H9 (cell line): ENCODE results near the gene TSSC4. TPM values are rescaled to one million over a fixed set of nuclear protein-coding genes. Genes with fewer than 3 reads are reported as not detected.

Experiments used
- DNase-seq: peaks from one replicate; pipeline ENCODE4 v3.0.0-alpha.2; 2017
- H2AFZ ChIP-seq: one replicate; pipeline ENCODE4 v1.6.1; 2013; ENCODE audit warnings: mild to moderate bottlenecking, low read length, control low read depth, moderate library complexity
- H2AK5ac ChIP-seq: 2 replicates; pipeline ENCODE4 v1.6.1; 2013; ENCODE audit warnings: low read length, control low read depth, mixed read lengths; ENCODE audit not compliant: insufficient read length
- H2BK120ac ChIP-seq: one replicate; pipeline ENCODE4 v1.6.1; 2013; ENCODE audit warnings: low read depth, mild to moderate bottlenecking, low read length, control low read depth, inconsistent platforms; ENCODE audit not compliant: poor library complexity, severe bottlenecking
- H2BK12ac ChIP-seq: 2 replicates; pipeline ENCODE4 v1.6.1; 2013; ENCODE audit warnings: low read length, control low read depth, mixed read lengths, low read depth; ENCODE audit not compliant: insufficient read length
- H2BK15ac ChIP-seq: 2 replicates; pipeline ENCODE4 v1.6.1; 2013; ENCODE audit warnings: low read depth, low read length, control low read depth
- H2BK20ac ChIP-seq: one replicate; pipeline ENCODE4 v1.6.1; 2013; ENCODE audit warnings: low read depth, mild to moderate bottlenecking, low read length, control low read depth, inconsistent platforms; ENCODE audit not compliant: poor library complexity, severe bottlenecking
- H2BK5ac ChIP-seq: 2 replicates; pipeline ENCODE4 v1.6.1; 2013; ENCODE audit warnings: low read length, control low read depth, mixed read lengths; ENCODE audit not compliant: insufficient read length
- H3K14ac ChIP-seq: 2 replicates; pipeline ENCODE4 v1.6.1; 2013; ENCODE audit warnings: low read length, control low read depth; ENCODE audit not compliant: insufficient read depth
- H3K18ac ChIP-seq: 2 replicates; pipeline ENCODE4 v1.6.1; 2013; ENCODE audit warnings: low read depth, mild to moderate bottlenecking, mixed read lengths, low read length, control low read depth; ENCODE audit not compliant: insufficient read length
- H3K23ac ChIP-seq: 2 replicates; pipeline ENCODE4 v1.6.1; 2013; ENCODE audit warnings: low read length, control low read depth, mixed read lengths, low read depth; ENCODE audit not compliant: insufficient read length
- H3K23me2 ChIP-seq: 2 replicates; pipeline ENCODE4 v1.6.1; 2013; ENCODE audit warnings: low read depth, mild to moderate bottlenecking, mixed read lengths, low read length, control low read depth; ENCODE audit not compliant: insufficient read length, poor library complexity, severe bottlenecking
- H3K27ac ChIP-seq: 2 replicates; pipeline ENCODE4 v1.5.1; 2013; ENCODE audit warnings: low read length, control low read depth, mixed read lengths, low read depth; ENCODE audit not compliant: insufficient read length
- H3K27me3 ChIP-seq: 2 replicates; pipeline ENCODE4 v1.6.1; 2013; ENCODE audit warnings: low read length, control low read depth, inconsistent platforms; ENCODE audit not compliant: insufficient read depth
- H3K4ac ChIP-seq: 2 replicates; pipeline ENCODE4 v1.6.1; 2013; ENCODE audit warnings: low read depth, mild to moderate bottlenecking, control low read depth, inconsistent platforms, low read length, moderate library complexity
- H3K4me1 ChIP-seq: 2 replicates; pipeline ENCODE4 v1.6.1; 2013; ENCODE audit warnings: low read length, control low read depth, inconsistent platforms; ENCODE audit not compliant: insufficient read depth
- H3K4me2 ChIP-seq: 2 replicates; pipeline ENCODE4 v1.6.1; 2013; ENCODE audit warnings: low read length, control low read depth, mixed read lengths; ENCODE audit not compliant: insufficient read length, insufficient read depth
- H3K56ac ChIP-seq: 2 replicates; pipeline ENCODE4 v1.6.1; 2013; ENCODE audit warnings: low read depth, mild to moderate bottlenecking, mixed read lengths, low read length, control low read depth; ENCODE audit not compliant: insufficient read length
- H3K79me1 ChIP-seq: 2 replicates; pipeline ENCODE4 v1.6.1; 2013; ENCODE audit warnings: low read depth, mild to moderate bottlenecking, moderate library complexity, low read length, control low read depth, inconsistent platforms; ENCODE audit not compliant: insufficient read depth, poor library complexity, severe bottlenecking
- H3K79me2 ChIP-seq: 2 replicates; pipeline ENCODE4 v1.6.1; 2013; ENCODE audit warnings: low read length, control low read depth, inconsistent platforms; ENCODE audit not compliant: insufficient read depth
- H3K9ac ChIP-seq: 2 replicates; pipeline ENCODE4 v1.6.1; 2013; ENCODE audit warnings: low read length, control low read depth, mixed read lengths; ENCODE audit not compliant: insufficient read length; ENCODE audit errors: extremely low read depth
- H3K9me3 ChIP-seq: one replicate; pipeline ENCODE4 v1.6.1; 2013; ENCODE audit warnings: low read depth, low read length, inconsistent platforms; ENCODE audit not compliant: control insufficient read depth
- H3T11ph ChIP-seq: one replicate; pipeline ENCODE4 v1.6.1; 2013; ENCODE audit warnings: mild to moderate bottlenecking, low read length, control low read depth, inconsistent platforms
- H4K20me1 ChIP-seq: one replicate; pipeline ENCODE4 v1.6.1; 2013; ENCODE audit not compliant: control insufficient read depth, insufficient read length, insufficient read depth
- H4K5ac ChIP-seq: 2 replicates; pipeline ENCODE4 v1.6.1; 2013; ENCODE audit warnings: low read depth, mild to moderate bottlenecking, mixed read lengths, low read length, control low read depth; ENCODE audit not compliant: insufficient read length
- H4K8ac ChIP-seq: replicated peaks from 2 replicates; pipeline ENCODE4 v1.6.1; 2013; ENCODE audit warnings: low read length, control low read depth, mixed read lengths, low read depth; ENCODE audit not compliant: insufficient read length
- H4K91ac ChIP-seq: 2 replicates; pipeline ENCODE4 v1.6.1; 2013; ENCODE audit warnings: low read depth, mild to moderate bottlenecking, moderate library complexity, mixed read lengths, low read length, control low read depth; ENCODE audit not compliant: insufficient read length
- H3K27ac Mint-ChIP-seq, 3 experiments: 2 replicates in 2 of 3; 3 replicates in 1 of 3; pipeline ENCODE4 v1.8.0; 2020 to 2021; ENCODE audit warnings: mixed read lengths in 3 of 3, mild to moderate bottlenecking in 1 of 3, moderate library complexity in 1 of 3
- H3K27me3 Mint-ChIP-seq: 2 replicates; pipeline ENCODE4 v1.8.0; 2021; ENCODE audit warnings: low read depth, mild to moderate bottlenecking, moderate library complexity, mixed read lengths
- H3K36me3 Mint-ChIP-seq, 3 experiments: 2 replicates in 2 of 3; 3 replicates in 1 of 3; pipeline ENCODE4 v1.8.0; 2020 to 2021; ENCODE audit warnings: low read depth in 3 of 3, mixed read lengths in 3 of 3; ENCODE audit not compliant: insufficient read depth in 1 of 3
- H3K4me1 Mint-ChIP-seq, 2 experiments: 2 replicates each; pipeline ENCODE4 v1.8.0; 2020; ENCODE audit warnings: mixed read lengths in 2 of 2
- H3K4me3 Mint-ChIP-seq, 2 experiments: 2 replicates in 1 of 2; 3 replicates in 1 of 2; pipeline ENCODE4 v1.8.0; 2020 to 2021; ENCODE audit warnings: mild to moderate bottlenecking in 2 of 2, mixed read lengths in 2 of 2, moderate library complexity in 1 of 2
- H3K9me3 Mint-ChIP-seq, 2 experiments: 2 replicates in 1 of 2; 3 replicates in 1 of 2; pipeline ENCODE4 v1.8.0; 2020; ENCODE audit warnings: mild to moderate bottlenecking in 2 of 2, mixed read lengths in 2 of 2, moderate library complexity in 1 of 2
- WGBS: extraction: QIAGEN DNeasy Blood & Tissue Kit; methylation state at CpG from one replicate; pipeline ENCODE4 v1.1.7; 2013; ENCODE audit warnings: missing lambda C conversion rate, low lambda C conversion rate, mixed read lengths; ENCODE audit not compliant: insufficient read length; ENCODE audit errors: extremely low coverage; 5-methylcytosine and 5-hydroxymethylcytosine counted together
- total RNA-seq: library from RNA; stranded (reverse); gene quantifications from 2 replicates; pipeline ENCODE4 v1.2.1, GENCODE V29; 2021
- TF ChIP-seq, protein P1 (sequence below): fragments of 200-600 bp; sonication (generic); conservative IDR thresholded peaks from 3 replicates; pipeline ENCODE4 v1.8.0; 2021; ENCODE audit warnings: antibody characterized with exemption, mild to moderate bottlenecking

Gene TSSC4
- total RNA-seq, 1 experiment from 2014 or later = 51.0 TPM

DNA sequence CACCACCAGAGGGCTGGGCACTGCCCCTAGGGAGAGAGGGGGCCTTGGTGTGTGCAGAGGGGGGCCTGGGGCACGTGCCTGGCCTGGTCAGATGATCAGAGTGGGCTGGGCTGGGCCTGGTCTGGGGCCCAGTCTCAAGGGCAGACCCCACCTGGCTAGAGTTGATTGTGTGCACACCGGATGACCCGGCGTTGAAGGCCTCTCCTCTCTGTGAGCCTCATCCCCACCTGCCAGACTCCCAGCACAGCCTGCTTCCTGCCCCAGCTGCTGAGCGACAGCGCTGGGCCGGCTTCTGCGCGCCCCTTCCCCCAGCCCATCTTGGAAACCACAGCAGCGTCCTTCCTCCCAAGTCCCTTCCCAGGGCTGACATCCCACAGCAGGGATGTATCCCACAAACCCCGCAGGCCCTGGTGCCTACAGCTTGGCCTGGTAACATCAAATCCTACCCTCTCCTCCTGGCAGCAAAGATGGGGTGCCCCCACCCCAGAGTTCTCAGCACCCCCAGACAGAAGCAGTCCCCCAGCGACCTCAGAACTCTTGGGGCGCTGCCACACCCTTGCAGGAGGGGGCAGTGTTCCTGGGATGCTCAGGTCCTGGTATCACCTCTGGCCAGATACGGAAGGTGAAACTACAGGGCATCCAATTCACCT, 11.0 kb upstream of the TSSC4 start:
- DNase-seq = no peak

More for the DNA sequence above, 11.0 kb upstream of the TSSC4 start:
- no peak overlapping the region for H3K4me3 Mint-ChIP-seq
- no peak overlapping the region for H4K91ac ChIP-seq
- H3K14ac ChIP-seq = no peak overlapping the region
- peaks cover 8% of the 10 kb centered on the region for H3K79me1 ChIP-seq
- TF ChIP-seq, protein P1, sequence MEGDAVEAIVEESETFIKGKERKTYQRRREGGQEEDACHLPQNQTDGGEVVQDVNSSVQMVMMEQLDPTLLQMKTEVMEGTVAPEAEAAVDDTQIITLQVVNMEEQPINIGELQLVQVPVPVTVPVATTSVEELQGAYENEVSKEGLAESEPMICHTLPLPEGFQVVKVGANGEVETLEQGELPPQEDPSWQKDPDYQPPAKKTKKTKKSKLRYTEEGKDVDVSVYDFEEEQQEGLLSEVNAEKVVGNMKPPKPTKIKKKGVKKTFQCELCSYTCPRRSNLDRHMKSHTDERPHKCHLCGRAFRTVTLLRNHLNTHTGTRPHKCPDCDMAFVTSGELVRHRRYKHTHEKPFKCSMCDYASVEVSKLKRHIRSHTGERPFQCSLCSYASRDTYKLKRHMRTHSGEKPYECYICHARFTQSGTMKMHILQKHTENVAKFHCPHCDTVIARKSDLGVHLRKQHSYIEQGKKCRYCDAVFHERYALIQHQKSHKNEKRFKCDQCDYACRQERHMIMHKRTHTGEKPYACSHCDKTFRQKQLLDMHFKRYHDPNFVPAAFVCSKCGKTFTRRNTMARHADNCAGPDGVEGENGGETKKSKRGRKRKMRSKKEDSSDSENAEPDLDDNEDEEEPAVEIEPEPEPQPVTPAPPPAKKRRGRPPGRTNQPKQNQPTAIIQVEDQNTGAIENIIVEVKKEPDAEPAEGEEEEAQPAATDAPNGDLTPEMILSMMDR = peak; percentile 43
- H3K23ac ChIP-seq = no peak overlapping the region
- peak overlapping the region; percentile 63 to 92 (median 74); a peak in 3 of 7 replicates for H3K27ac Mint-ChIP-seq
- H2BK5ac ChIP-seq = no peak overlapping the region
- H3K9ac ChIP-seq = no peak overlapping the region
- no peak overlapping the region for H2BK12ac ChIP-seq
- no peaks in the 10 kb centered on the region for H3K27me3 Mint-ChIP-seq
- no CpG with 5 or more reads among the region's 14 CpGs for WGBS
- no peak overlapping the region for H2BK120ac ChIP-seq
- H2AK5ac ChIP-seq = no peak overlapping the region
- H3K79me2 ChIP-seq = peaks cover 25% of the 10 kb centered on the region; the same call in 1 of the 2 replicates
- no peak overlapping the region for H2BK20ac ChIP-seq
- peaks cover 1 to 16% (median 11%) of the 10 kb centered on the region in 3 experiments; a peak in 6 of 7 replicates for H3K36me3 Mint-ChIP-seq
- H3K9me3 Mint-ChIP-seq = no peaks in the 10 kb centered on the region
- H3K9me3 ChIP-seq = no peaks in the 10 kb centered on the region
- H2BK15ac ChIP-seq = no peak overlapping the region
- H3K27ac ChIP-seq = no peak overlapping the region
- H3K18ac ChIP-seq = no peak overlapping the region
- no peak overlapping the region for H3K4me2 ChIP-seq
- H3K4ac ChIP-seq = no peak overlapping the region
- peaks cover 16 to 19% of the 10 kb centered on the region in 2 experiments for H3K4me1 Mint-ChIP-seq
- H3K27me3 ChIP-seq = no peaks in the 10 kb centered on the region
- no peak overlapping the region for H4K8ac ChIP-seq
- H4K20me1 ChIP-seq = peaks cover 8% of the 10 kb centered on the region
- no peak overlapping the region for H4K5ac ChIP-seq
- no peaks in the 10 kb centered on the region for H3K23me2 ChIP-seq
- H3K4me1 ChIP-seq = no peaks in the 10 kb centered on the region; the same call in 1 of the 2 replicates
- no peak overlapping the region for H3K56ac ChIP-seq
- no peak overlapping the region for H3T11ph ChIP-seq
- H2AFZ ChIP-seq = no peak overlapping the region
